Activated B cell treated with CpG ODN at 0.5 μM for 24 hours (primary cell): Measurements from ENCODE around the gene RNF168. TPM values are rescaled to one million over a fixed set of nuclear protein-coding genes. Genes with fewer than 3 reads are reported as not detected.
"Not testable (repeated sequence)": the region's sequence is repeated elsewhere in the genome, so short reads cannot be mapped to it uniquely, and the experiment has no call there.

Source experiments
- ATAC-seq: fragments of 200-7000 bp; cut with Tn5 transposase; one replicate; pipeline ENCODE4 v1.10.0; 2021; ENCODE audit warnings: low read depth, mild to moderate bottlenecking, moderate library complexity
- CTCF ChIA-PET: fragments of 350-600 bp; sonication (Branson Sonifier 250); formaldehyde crosslinking; loops from one replicate; lab custom pipeline; 2021; ENCODE audit warnings: antibody characterized with exemption; lab: Charles Lee
- POLR2A ChIA-PET: fragments of 350-600 bp; sonication (Branson Sonifier 250); formaldehyde crosslinking; loops from one replicate; lab custom pipeline; 2021; ENCODE audit warnings: antibody characterized with exemption; lab: Charles Lee
- DNase-seq: peaks from one replicate; pipeline ENCODE4 v3.0.0; 2022
- H3K27ac Mint-ChIP-seq: one replicate; pipeline ENCODE4 v1.8.0; 2020; ENCODE audit warnings: mixed read lengths
- H3K27me3 Mint-ChIP-seq: one replicate; pipeline ENCODE4 v1.8.0; 2021; ENCODE audit warnings: mixed read lengths
- H3K36me3 Mint-ChIP-seq: one replicate; pipeline ENCODE4 v1.8.0; 2021; ENCODE audit warnings: low read depth, mixed read lengths
- H3K4me1 Mint-ChIP-seq: one replicate; pipeline ENCODE4 v1.8.0; 2021; ENCODE audit warnings: mixed read lengths
- H3K4me3 Mint-ChIP-seq: one replicate; pipeline ENCODE4 v1.8.0; 2020; ENCODE audit warnings: mild to moderate bottlenecking, mixed read lengths
- H3K9me3 Mint-ChIP-seq: one replicate; pipeline ENCODE4 v1.8.0; 2020; ENCODE audit warnings: mixed read lengths
- CTCF ChIP-seq: fragments of 200-600 bp; IDR thresholded peaks from one replicate; pipeline ENCODE4 v1.8.0; 2022; ENCODE audit warnings: antibody characterized with exemption, mild to moderate bottlenecking
- intact Hi-C: fragments of 100-400 bp; cut with micrococcal nuclease; formaldehyde crosslinking; loops from one replicate; pipeline ENCODE4 v1.15.1; 2024
- total RNA-seq: library from RNA; stranded (reverse); gene quantifications from 2 replicates; pipeline ENCODE4 v1.2.3, GENCODE V29; 2022

Gene RNF168
- total RNA-seq, 1 donor from 2014 or later = 27.8 TPM

GRCh38 chr3:196458063-196458462, 45.5 kb downstream of the RNF168 start:
- H3K4me3 Mint-ChIP-seq = no peak overlapping the region
- H3K27ac Mint-ChIP-seq = no peak overlapping the region
- DNase-seq (no peak), ATAC-seq (no peak)
- no peaks in the 10 kb centered on the region for H3K36me3 Mint-ChIP-seq
- H3K27me3 Mint-ChIP-seq = no peaks in the 10 kb centered on the region
- H3K4me1 Mint-ChIP-seq = peaks cover 3% of the 10 kb centered on the region
- intact Hi-C loops = no loop called here
- POLR2A ChIA-PET = interaction anchor here (0.7 kb wide), 1 partner anchor 189 kb away, joined by 7 read pairs; no protein-coding TSS in a partner anchor
- CTCF ChIA-PET = no interaction called here
- peaks cover 4% of the 10 kb centered on the region for H3K9me3 Mint-ChIP-seq
- no peak for TF ChIP-seq CTCF

DNA sequence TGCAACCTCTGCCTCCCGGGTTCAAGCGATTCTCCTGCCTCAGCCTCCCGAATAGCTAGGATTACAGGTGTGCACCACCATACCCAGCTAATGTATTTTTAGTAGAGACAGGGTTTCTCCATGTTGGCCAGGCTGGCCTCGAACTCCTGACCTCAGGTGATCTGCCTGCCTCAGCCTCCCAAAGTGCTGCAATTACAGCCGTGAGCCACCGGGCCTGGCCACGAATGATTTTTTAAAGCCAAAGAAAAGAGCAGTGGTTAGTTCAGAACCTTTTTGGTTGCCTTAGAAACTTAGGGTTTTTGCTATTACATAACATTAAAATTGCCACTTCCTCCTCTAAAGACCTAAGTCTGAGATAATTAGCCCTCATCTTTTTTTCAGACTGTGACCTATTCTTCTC, 46.1 kb downstream of the RNF168 start:
- H3K9me3 Mint-ChIP-seq, CTCF ChIA-PET, ATAC-seq, POLR2A ChIA-PET, H3K27me3 Mint-ChIP-seq, H3K27ac Mint-ChIP-seq, H3K4me3 Mint-ChIP-seq, H3K4me1 Mint-ChIP-seq, DNase-seq, H3K36me3 Mint-ChIP-seq, intact Hi-C loops: not testable (repeated sequence)

- ATAC-seq (no peak), DNase-seq (no peak)
- POLR2A ChIA-PET = no interaction called here
- Mint-ChIP-seq H3K4me3 (no peak overlapping the region), H3K27me3 (no peaks in the 10 kb centered on the region), H3K4me1 (peaks cover 3% of the 10 kb centered on the region), H3K27ac (no peak overlapping the region), H3K9me3 (no peaks in the 10 kb centered on the region), H3K36me3 (no peaks in the 10 kb centered on the region)
- no peak for TF ChIP-seq CTCF
- CTCF ChIA-PET = no interaction called here
- intact Hi-C loops = no loop called here
These were observed 48.6 kb downstream of the RNF168 start for GRCh38 chr3:196454935-196455334.

- H3K27ac Mint-ChIP-seq, POLR2A ChIA-PET: not testable (repeated sequence)
These were observed 58.2 kb downstream of the RNF168 start for GRCh38 chr3:196445391-196445790.

GRCh38 chr3:196444500-196444894, 59.1 kb downstream of the RNF168 start:
- intact Hi-C loops = no loop called here
- ATAC-seq (no peak), DNase-seq (no peak)
- no peak for TF ChIP-seq CTCF
- Mint-ChIP-seq H3K36me3 (no peaks in the 10 kb centered on the region), H3K27me3 (no peaks in the 10 kb centered on the region), H3K4me1 (peaks cover 16% of the 10 kb centered on the region), H3K9me3 (no peaks in the 10 kb centered on the region), H3K27ac (no peak overlapping the region), H3K4me3 (no peak overlapping the region)
- ChIA-PET POLR2A (no interaction called here), CTCF (no interaction called here)

More at GRCh38 chr3:196445391-196445790, 58.2 kb downstream of the RNF168 start:
- H3K36me3 Mint-ChIP-seq, ATAC-seq, H3K4me1 Mint-ChIP-seq, H3K9me3 Mint-ChIP-seq, H3K27me3 Mint-ChIP-seq, intact Hi-C loops, H3K4me3 Mint-ChIP-seq, CTCF ChIA-PET, DNase-seq: not testable (repeated sequence)

DNA sequence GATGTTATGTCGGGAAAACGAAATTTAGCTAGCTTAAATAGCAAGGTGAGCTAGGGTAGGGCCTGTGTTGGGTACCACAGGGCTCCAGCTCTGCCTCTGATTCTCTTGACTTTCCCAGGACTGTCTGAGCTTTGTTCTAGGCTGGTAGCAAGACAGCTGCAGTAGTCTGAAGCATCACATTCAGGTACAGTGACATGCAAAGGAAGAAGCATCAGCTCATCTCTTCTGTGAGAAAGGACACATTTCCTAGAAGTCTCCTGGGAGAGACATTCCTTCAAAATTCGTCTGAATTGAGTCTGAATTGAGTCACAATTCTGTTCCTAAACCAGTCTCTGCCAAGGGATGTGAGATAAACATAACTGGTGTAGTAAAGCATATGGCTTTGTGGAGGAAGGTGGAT, 62.9 kb downstream of the RNF168 start:
- Mint-ChIP-seq H3K36me3 (no peaks in the 10 kb centered on the region), H3K9me3 (no peaks in the 10 kb centered on the region), H3K4me1 (peaks cover 16% of the 10 kb centered on the region), H3K27ac (no peak overlapping the region), H3K27me3 (no peaks in the 10 kb centered on the region), H3K4me3 (no peak overlapping the region)
- ATAC-seq = no peak
- POLR2A ChIA-PET = interaction anchor here (1.1 kb wide), 1 partner anchor 62 kb away, joined by 4 read pairs; no protein-coding TSS in a partner anchor
- TF ChIP-seq CTCF = no peak
- DNase-seq = no peak
- CTCF ChIA-PET = interaction anchor here (0.9 kb wide), 1 partner anchor 8 kb away, joined by 3 read pairs; no protein-coding TSS in a partner anchor
- intact Hi-C loops = loop anchor here (1.0 kb wide), 1 partner anchor 8 kb away; the partner anchor contains the start of gene UBXN7
